Liver (tissue), 3 donors: ENCODE measurements around the gene AK5.

ENCODE experiments used
- CTCF ChIP-seq: fragments of 150-350 bp; IDR thresholded peaks from 2 replicates; pipeline ENCODE4 v1.5.1; 2017; ENCODE audit warnings: improper control_type of control experiment, low read depth, low read length; ENCODE audit not compliant: missing input control
- FOXA1 ChIP-seq: IDR thresholded peaks from 2 replicates; pipeline ENCODE4 v1.6.1; 2016; ENCODE audit warnings: antibody characterized with exemption
- GABPA ChIP-seq, 2 donors: IDR thresholded peaks in 1 of 2; conservative IDR thresholded peaks in 1 of 2; 2 replicates each; pipeline ENCODE4 v1.6.1; 2016; ENCODE audit warnings: antibody characterized with exemption in 2 of 2, mild to moderate bottlenecking in 1 of 2, moderate library complexity in 1 of 2
- RAD21 ChIP-seq, 2 donors: IDR thresholded peaks; 2 replicates each; pipeline ENCODE4 v1.6.1; 2016; ENCODE audit warnings: antibody characterized with exemption in 2 of 2, mild to moderate bottlenecking in 2 of 2
- REST ChIP-seq: IDR thresholded peaks from 2 replicates; pipeline ENCODE4 v1.6.1; 2016; ENCODE audit warnings: antibody characterized with exemption, mild to moderate bottlenecking
- TAF1 ChIP-seq: conservative IDR thresholded peaks from 2 replicates; pipeline ENCODE4 v1.6.1; 2016; ENCODE audit warnings: antibody characterized with exemption, mild to moderate bottlenecking
- YY1 ChIP-seq: IDR thresholded peaks from 2 replicates; pipeline ENCODE4 v1.6.1; 2016; ENCODE audit warnings: antibody characterized with exemption, mild to moderate bottlenecking
- ZBTB33 ChIP-seq: IDR thresholded peaks from 2 replicates; pipeline ENCODE4 v1.6.1; 2016; ENCODE audit warnings: antibody characterized with exemption
- donor health status: healthy.
- donor health status: healthy.

GRCh38 chr1:77557053-77557452, 275.2 kb downstream of the AK5 start:
- TF ChIP-seq CTCF (no peak), TAF1 (no peak), RAD21 (IDR thresholded peaks at IDR 0.05) (no peak), YY1 (no peak), GABPA (IDR thresholded peaks at IDR 0.05 in 1 of 2, conservative IDR thresholded peaks at IDR 0.05 in 1 of 2) (no peak), REST (no peak), ZBTB33 (no peak), FOXA1 (no peak)
